Spleen (tissue), 7 donors: ENCODE results near the gene MYH10.

Source experiments
- CTCF ChIP-seq, 11 experiments: fragments of 200-600 bp in 7 of 11; fragments of 450-650 bp in 4 of 11; sonication (generic) in 4 of 11; IDR thresholded peaks in 8 of 11; conservative IDR thresholded peaks in 3 of 11; 1 replicate in 7 of 11; 2 replicates in 4 of 11; pipeline versions ENCODE4 v1.4.0 to v1.8.0; 2016 to 2021; ENCODE audit warnings: antibody characterized with exemption in 11 of 11, inconsistent platforms in 4 of 11, mild to moderate bottlenecking in 1 of 11
- POLR2A ChIP-seq, 3 donors: fragments of 450-650 bp; IDR thresholded peaks; one replicate each; pipeline ENCODE4 v1.5.1; 2017; ENCODE audit warnings: antibody characterized with exemption in 3 of 3, mild to moderate bottlenecking in 1 of 3
- POLR2AphosphoS5 ChIP-seq, 3 donors: sonication (generic); formaldehyde crosslinking; IDR thresholded peaks; one replicate each; pipeline ENCODE4 v1.5.1; 2017; ENCODE audit warnings: antibody characterized with exemption in 3 of 3
- donor health status: DM: no; HTN: no; CAD: no; lungs with moderate emphysema.
- donor health status: DM: no; HTN: no; CAD: no.
- donor health status: DM: no; HTN: no; CAD: no.

DNA sequence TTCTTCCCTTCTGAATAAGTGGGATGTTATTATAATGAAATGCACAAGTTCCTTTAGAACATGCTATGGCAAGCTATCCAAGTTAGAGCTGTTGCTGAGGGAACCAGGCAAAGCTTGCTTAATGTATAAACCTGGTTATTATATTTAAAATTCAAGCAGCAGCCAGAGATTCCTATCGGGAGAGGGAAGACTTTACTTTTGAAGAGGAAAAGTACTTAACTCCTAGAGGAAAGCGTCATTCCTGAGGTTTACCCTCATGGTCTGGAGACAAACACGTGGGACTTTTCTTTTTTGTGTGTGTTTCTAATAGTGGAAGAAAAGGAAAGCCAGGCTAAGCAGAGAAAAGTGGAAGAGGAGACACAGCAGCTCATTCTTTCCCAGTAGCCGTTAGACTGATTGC lies 39.9 kb upstream of the MYH10 start:
- TF ChIP-seq CTCF (IDR thresholded peaks at IDR 0.05 in 8 of 11, conservative IDR thresholded peaks at IDR 0.05 in 3 of 11) (no peak), POLR2A (IDR thresholded peaks at IDR 0.05) (no peak), POLR2AphosphoS5 (IDR thresholded peaks at IDR 0.05) (no peak)
